ENCODE data around the gene KLHDC7A. TPM values are rescaled to one million over a fixed set of nuclear protein-coding genes. Genes with fewer than 3 reads are reported as not detected.

Gene KLHDC7A
- total RNA-seq, 1 donor from 2014 or later: not detected

GRCh38 chr1:18481190-18481920 lies 625 bp downstream of the KLHDC7A start:
- Mint-ChIP-seq H3K27me3 (ENCODE audit: insufficient read depth, low read depth) (peaks cover 12% of the 10 kb centered on the region), H3K9me3 (no peaks in the 10 kb centered on the region), H3K4me3 (no peak overlapping the region), H3K4me1 (peaks cover 31% of the 10 kb centered on the region), H3K36me3 (no peaks in the 10 kb centered on the region), H3K27ac (peak overlapping the region; percentile 42)
- no peaks in the 10 kb centered on the region for H3K9me3 ChIP-seq (ENCODE audit: low read depth)
- DNase-seq (ENCODE audit: low spot score): no peak
- H3K36me3 ChIP-seq: no peaks in the 10 kb centered on the region
- no peaks in the 10 kb centered on the region for H4K20me1 ChIP-seq (ENCODE audit: low read depth)
- no peaks in the 10 kb centered on the region for H3K27me3 ChIP-seq
- H3F3A ChIP-seq (ENCODE audit: low read depth): no peaks in the 10 kb centered on the region
- H3K27ac ChIP-seq: no peak overlapping the region
- H3K4me1 ChIP-seq: peaks cover 23% of the 10 kb centered on the region
- H3K79me2 ChIP-seq (ENCODE audit: low read depth): no peaks in the 10 kb centered on the region
- H3K4me2 ChIP-seq: peak overlapping the region; percentile 31
- no peak overlapping the region for H2AFZ ChIP-seq (replicated peaks)
- no peak overlapping the region for H3K4me3 ChIP-seq
- no peak overlapping the region for H3K9ac ChIP-seq
- TF ChIP-seq EZH2phosphoT487 (IDR thresholded peaks at IDR 0.05): no peak
- TF ChIP-seq CTCF (IDR thresholded peaks at IDR 0.05): no peak
- TF ChIP-seq EZH2 (IDR thresholded peaks at IDR 0.05): no peak

GRCh38 chr1:18481921-18482701 lies 1.4 kb downstream of the KLHDC7A start:
- Mint-ChIP-seq H3K36me3 (no peaks in the 10 kb centered on the region), H3K4me3 (no peak overlapping the region), H3K27ac (no peak overlapping the region), H3K4me1 (peaks cover 24% of the 10 kb centered on the region), H3K9me3 (no peaks in the 10 kb centered on the region), H3K27me3 (ENCODE audit: insufficient read depth, low read depth) (peaks cover 12% of the 10 kb centered on the region)
- no peak overlapping the region for H3K4me2 ChIP-seq
- no peaks in the 10 kb centered on the region for H3F3A ChIP-seq (ENCODE audit: low read depth)
- H3K4me1 ChIP-seq: peaks cover 19% of the 10 kb centered on the region
- no peaks in the 10 kb centered on the region for H3K36me3 ChIP-seq
- no peaks in the 10 kb centered on the region for H3K79me2 ChIP-seq (ENCODE audit: low read depth)
- no peak overlapping the region for H3K27ac ChIP-seq
- no peaks in the 10 kb centered on the region for H3K27me3 ChIP-seq
- no peak for TF ChIP-seq CTCF (IDR thresholded peaks at IDR 0.05)
- TF ChIP-seq EZH2 (IDR thresholded peaks at IDR 0.05): no peak
- TF ChIP-seq EZH2phosphoT487 (IDR thresholded peaks at IDR 0.05): no peak
- no peak overlapping the region for H3K4me3 ChIP-seq
- no peak overlapping the region for H3K9ac ChIP-seq
- H2AFZ ChIP-seq (replicated peaks): no peak overlapping the region
- no peak for DNase-seq (ENCODE audit: low spot score)
- H4K20me1 ChIP-seq (ENCODE audit: low read depth): no peaks in the 10 kb centered on the region
- H3K9me3 ChIP-seq (ENCODE audit: low read depth): no peaks in the 10 kb centered on the region

- H3K36me3 Mint-ChIP-seq: no peaks in the 10 kb centered on the region
- H3K9ac ChIP-seq: no peak overlapping the region
- no peaks in the 10 kb centered on the region for H3K36me3 ChIP-seq
- no peaks in the 10 kb centered on the region for H3K79me2 ChIP-seq (ENCODE audit: low read depth)
- peaks cover 19% of the 10 kb centered on the region for H3K4me1 ChIP-seq
- H3K4me1 Mint-ChIP-seq: peaks cover 26% of the 10 kb centered on the region
- DNase-seq (ENCODE audit: low spot score): no peak
- no peaks in the 10 kb centered on the region for H4K20me1 ChIP-seq (ENCODE audit: low read depth)
- no peak overlapping the region for H3K4me2 ChIP-seq
- peaks cover 11% of the 10 kb centered on the region for H3K27me3 Mint-ChIP-seq (ENCODE audit: insufficient read depth, low read depth)
- H3K9me3 ChIP-seq (ENCODE audit: low read depth): no peaks in the 10 kb centered on the region
- H3K4me3 ChIP-seq: no peak overlapping the region
- TF ChIP-seq EZH2 (IDR thresholded peaks at IDR 0.05): no peak
- TF ChIP-seq CTCF (IDR thresholded peaks at IDR 0.05): no peak
- no peak for TF ChIP-seq EZH2phosphoT487 (IDR thresholded peaks at IDR 0.05)
- H3F3A ChIP-seq (ENCODE audit: low read depth): no peaks in the 10 kb centered on the region
- H3K27ac ChIP-seq: no peak overlapping the region
- H3K27ac Mint-ChIP-seq: no peak overlapping the region
- no peaks in the 10 kb centered on the region for H3K9me3 Mint-ChIP-seq
- no peaks in the 10 kb centered on the region for H3K27me3 ChIP-seq
- H3K4me3 Mint-ChIP-seq: no peak overlapping the region
- H2AFZ ChIP-seq (replicated peaks): no peak overlapping the region
Measured at GRCh38 chr1:18482721-18483425, 2.1 kb downstream of the KLHDC7A start.
